DMS114 treated with DMSO at 0.1 percent for 48 hours (cell line): ENCODE measurements around the gene SRSF7.
"Not testable (repeated sequence)": the region's sequence is repeated elsewhere in the genome, so short reads cannot be mapped to it uniquely, and the experiment has no call there.

Experiments
- DNase-seq: peaks from one replicate; lab custom pipeline; 2025; ENCODE audit not compliant: unreplicated experiment; lab: John Stamatoyannopoulos, UW

SRSF7 gene

GRCh38 chr2:38754506-38754905 lies 3.3 kb upstream of the SRSF7 start:
- DNase-seq: no peak

- no peak for DNase-seq
Measured at GRCh38 chr2:38754049-38754448, 2.9 kb upstream of the SRSF7 start.

- DNase-seq: peak; percentile 56
Measured at GRCh38 chr2:38751596-38752410, 642 bp upstream of the SRSF7 start.

- no peak for DNase-seq
Measured at GRCh38 chr2:38750011-38750890, 910 bp downstream of the SRSF7 start.

- no peak for DNase-seq
Measured at GRCh38 chr2:38748943-38749804, 2.0 kb downstream of the SRSF7 start.

GRCh38 chr2:38748391-38748790 lies 2.8 kb downstream of the SRSF7 start:
- DNase-seq: no peak

- no peak for DNase-seq
Measured at GRCh38 chr2:38747819-38748218, 3.3 kb downstream of the SRSF7 start.

GRCh38 chr2:38747007-38747424 lies 4.1 kb downstream of the SRSF7 start:
- DNase-seq: no peak

GRCh38 chr2:38745267-38745666 lies 5.9 kb downstream of the SRSF7 start:
- DNase-seq: no peak

- no peak for DNase-seq
Measured at GRCh38 chr2:38744399-38744780, 6.8 kb downstream of the SRSF7 start.

- DNase-seq: no peak
Measured at GRCh38 chr2:38743672-38744398, 7.3 kb downstream of the SRSF7 start.

GRCh38 chr2:38742797-38743559 lies 8.2 kb downstream of the SRSF7 start:
- DNase-seq: no peak

GRCh38 chr2:38740851-38741731 lies 10.1 kb downstream of the SRSF7 start:
- peak; percentile 67 for DNase-seq

GRCh38 chr2:38739524-38739923 lies 11.6 kb downstream of the SRSF7 start:
- no peak for DNase-seq

- no peak for DNase-seq
Measured at GRCh38 chr2:38737925-38738324, 13.2 kb downstream of the SRSF7 start.

- not testable (repeated sequence) for DNase-seq
Measured at GRCh38 chr2:38737000-38737698, 14.0 kb downstream of the SRSF7 start.

- DNase-seq: no peak
Measured at GRCh38 chr2:38735999-38736320, 15.2 kb downstream of the SRSF7 start.

- no peak for DNase-seq
Measured at GRCh38 chr2:38734299-38735058, 16.7 kb downstream of the SRSF7 start.
